Smooth muscle cell (in vitro differentiated cells): ENCODE results near the gene APOBEC3B. TPM values are rescaled to one million over a fixed set of nuclear protein-coding genes. Genes with fewer than 3 reads are reported as not detected.
"Not testable (repeated sequence)": the region's sequence is repeated elsewhere in the genome, so short reads cannot be mapped to it uniquely, and the experiment has no call there.

Experiments
- DNase-seq: peaks from one replicate; lab custom pipeline; 2025; ENCODE audit not compliant: unreplicated experiment; lab: John Stamatoyannopoulos, UW
- H2AFZ ChIP-seq: fragments of 200-600 bp; sonication (generic); 2 replicates; pipeline ENCODE4 v1.6.0; 2016; ENCODE audit warnings: antibody characterized with exemption, low read depth, mild to moderate bottlenecking
- H3F3A ChIP-seq: fragments of 200-600 bp; sonication (generic); 2 replicates; pipeline ENCODE4 v1.6.0; 2017; ENCODE audit warnings: antibody characterized with exemption, low read depth
- H3K27ac ChIP-seq: fragments of 200-600 bp; sonication (generic); 2 replicates; pipeline ENCODE4 v1.5.1; 2016; ENCODE audit warnings: low read depth, mild to moderate bottlenecking
- H3K27me3 ChIP-seq: fragments of 200-600 bp; sonication (generic); 2 replicates; pipeline ENCODE4 v1.6.1; 2016; ENCODE audit warnings: low read depth, mild to moderate bottlenecking
- H3K36me3 ChIP-seq: fragments of 200-600 bp; sonication (generic); 2 replicates; pipeline ENCODE4 v1.5.1; 2016; ENCODE audit warnings: low read depth
- H3K4me1 ChIP-seq: fragments of 200-600 bp; sonication (generic); 2 replicates; pipeline ENCODE4 v1.5.1; 2016; ENCODE audit warnings: low read depth
- H3K4me2 ChIP-seq: fragments of 200-600 bp; sonication (generic); 2 replicates; pipeline ENCODE4 v1.6.0; 2016; ENCODE audit warnings: mild to moderate bottlenecking
- H3K4me3 ChIP-seq: fragments of 200-600 bp; sonication (generic); 2 replicates; pipeline ENCODE4 v1.5.1; 2016; ENCODE audit warnings: mild to moderate bottlenecking
- H3K79me2 ChIP-seq: fragments of 200-600 bp; sonication (generic); 2 replicates; pipeline ENCODE4 v1.6.0; 2016; ENCODE audit warnings: low read depth, mild to moderate bottlenecking
- H3K9ac ChIP-seq: fragments of 200-600 bp; sonication (generic); 2 replicates; pipeline ENCODE4 v1.6.0; 2016; ENCODE audit warnings: low read depth
- H3K9me3 ChIP-seq: fragments of 200-600 bp; sonication (generic); replicated peaks from 2 replicates; pipeline ENCODE4 v1.5.1; 2016; ENCODE audit warnings: low read depth
- H4K20me1 ChIP-seq: fragments of 200-600 bp; sonication (generic); 2 replicates; pipeline ENCODE4 v1.6.0; 2016; ENCODE audit warnings: low read depth
- WGBS: methylation state at CpG from one replicate; pipeline ENCODE4 v1.1.7; 2016; ENCODE audit warnings: low lambda C conversion rate; 5-methylcytosine and 5-hydroxymethylcytosine counted together
- polyA plus RNA-seq: library from polyadenylated mRNA; unstranded; fragments of >200 nt; fragmentation: Nextera tagmentation; extraction: Ambion mirVana; gene quantifications from 2 replicates; pipeline ENCODE4 v1.2.1, GENCODE V29; 2016
- total RNA-seq: library from RNA; depleted of rRNA; stranded (reverse); fragments of >200 nt; gene quantifications from 2 replicates; pipeline ENCODE4 v1.2.3, GENCODE V29; 2014
- TF ChIP-seq, protein P1 (sequence below): fragments of 200-600 bp; sonication (generic); IDR thresholded peaks from 2 replicates; pipeline ENCODE4 v1.5.1; 2017; ENCODE audit warnings: borderline replicate concordance, mild to moderate bottlenecking, antibody characterized with exemption; ENCODE audit not compliant: insufficient read depth, poor library complexity, severe bottlenecking

The APOBEC3B gene
- total and polyA plus RNA-seq, 2 experiments from 2014 or later, result 0.58 to 5.6 TPM

DNA sequence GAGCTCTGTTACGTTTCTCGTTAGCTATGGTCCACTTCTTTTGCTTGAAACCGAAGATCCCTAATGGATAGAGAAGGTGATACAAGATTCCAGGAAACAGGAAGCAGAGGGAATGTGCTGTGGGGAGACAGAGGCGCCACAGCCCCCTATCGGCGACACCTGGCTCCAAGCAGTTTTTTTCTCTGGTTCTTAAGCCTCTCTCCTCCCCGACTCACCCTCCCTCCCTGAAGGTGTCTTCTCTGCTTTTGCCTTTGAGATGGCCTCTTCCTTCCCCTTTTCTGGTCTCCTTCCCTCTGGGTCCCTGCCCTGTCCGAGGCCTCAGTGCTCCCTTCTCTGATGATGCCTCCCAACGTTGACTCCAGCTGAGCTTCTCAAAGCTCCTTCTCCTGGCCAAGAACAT lies 38.9 kb upstream of the APOBEC3B start:
- Histone ChIP-seq H3K4me2 (no peak overlapping the region), H3K27ac (no peak overlapping the region), H3K9ac (no peak overlapping the region), H3K9me3 (no peaks in the 10 kb centered on the region), H4K20me1 (no peaks in the 10 kb centered on the region), H3K27me3 (peaks cover 13% of the 10 kb centered on the region), H2AFZ (no peak overlapping the region), H3K36me3 (no peaks in the 10 kb centered on the region), H3K79me2 (no peaks in the 10 kb centered on the region), H3K4me3 (no peak overlapping the region), H3K4me1 (peaks cover 3% of the 10 kb centered on the region), H3F3A (no peaks in the 10 kb centered on the region)
- TF ChIP-seq, protein P1, sequence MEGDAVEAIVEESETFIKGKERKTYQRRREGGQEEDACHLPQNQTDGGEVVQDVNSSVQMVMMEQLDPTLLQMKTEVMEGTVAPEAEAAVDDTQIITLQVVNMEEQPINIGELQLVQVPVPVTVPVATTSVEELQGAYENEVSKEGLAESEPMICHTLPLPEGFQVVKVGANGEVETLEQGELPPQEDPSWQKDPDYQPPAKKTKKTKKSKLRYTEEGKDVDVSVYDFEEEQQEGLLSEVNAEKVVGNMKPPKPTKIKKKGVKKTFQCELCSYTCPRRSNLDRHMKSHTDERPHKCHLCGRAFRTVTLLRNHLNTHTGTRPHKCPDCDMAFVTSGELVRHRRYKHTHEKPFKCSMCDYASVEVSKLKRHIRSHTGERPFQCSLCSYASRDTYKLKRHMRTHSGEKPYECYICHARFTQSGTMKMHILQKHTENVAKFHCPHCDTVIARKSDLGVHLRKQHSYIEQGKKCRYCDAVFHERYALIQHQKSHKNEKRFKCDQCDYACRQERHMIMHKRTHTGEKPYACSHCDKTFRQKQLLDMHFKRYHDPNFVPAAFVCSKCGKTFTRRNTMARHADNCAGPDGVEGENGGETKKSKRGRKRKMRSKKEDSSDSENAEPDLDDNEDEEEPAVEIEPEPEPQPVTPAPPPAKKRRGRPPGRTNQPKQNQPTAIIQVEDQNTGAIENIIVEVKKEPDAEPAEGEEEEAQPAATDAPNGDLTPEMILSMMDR, result no peak
- DNase-seq, result no peak
- 81% methylated on average over 9 of the region's 9 CpGs for WGBS

DNA sequence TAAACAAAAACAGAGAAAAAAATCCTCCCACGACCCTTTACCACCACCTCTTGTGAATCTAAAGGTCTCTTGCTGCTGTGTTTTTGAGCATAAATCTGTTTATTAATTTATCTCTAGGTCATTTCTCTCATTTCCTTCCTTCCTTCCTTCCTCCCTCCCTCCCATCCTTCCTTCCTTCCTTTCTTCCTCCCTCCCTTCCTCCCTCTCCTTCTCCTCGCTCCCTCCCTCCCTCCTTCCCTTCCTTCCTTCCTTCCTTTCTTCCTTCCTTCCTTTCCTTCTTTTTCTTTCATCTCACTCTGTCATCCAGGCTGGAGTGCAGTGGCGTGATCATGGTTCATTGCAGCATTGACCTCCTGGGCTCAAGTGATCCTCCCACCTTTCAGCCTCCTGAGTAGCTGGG lies 38.3 kb upstream of the APOBEC3B start:
- H3K9ac ChIP-seq, result no peak overlapping the region
- 77% methylated on average over 2 of the region's 3 CpGs for WGBS
- H3K4me2 ChIP-seq, result no peak overlapping the region
- H2AFZ ChIP-seq, result no peak overlapping the region
- H3K27me3 ChIP-seq, result peaks cover 13% of the 10 kb centered on the region
- no peak for DNase-seq
- TF ChIP-seq, protein P1, result no peak
- H4K20me1 ChIP-seq, result no peaks in the 10 kb centered on the region
- H3K4me3 ChIP-seq, result no peak overlapping the region
- no peaks in the 10 kb centered on the region for H3K9me3 ChIP-seq
- H3K36me3 ChIP-seq, result no peaks in the 10 kb centered on the region
- no peaks in the 10 kb centered on the region for H3F3A ChIP-seq
- H3K4me1 ChIP-seq, result peaks cover 3% of the 10 kb centered on the region
- no peaks in the 10 kb centered on the region for H3K79me2 ChIP-seq
- no peak overlapping the region for H3K27ac ChIP-seq

DNA sequence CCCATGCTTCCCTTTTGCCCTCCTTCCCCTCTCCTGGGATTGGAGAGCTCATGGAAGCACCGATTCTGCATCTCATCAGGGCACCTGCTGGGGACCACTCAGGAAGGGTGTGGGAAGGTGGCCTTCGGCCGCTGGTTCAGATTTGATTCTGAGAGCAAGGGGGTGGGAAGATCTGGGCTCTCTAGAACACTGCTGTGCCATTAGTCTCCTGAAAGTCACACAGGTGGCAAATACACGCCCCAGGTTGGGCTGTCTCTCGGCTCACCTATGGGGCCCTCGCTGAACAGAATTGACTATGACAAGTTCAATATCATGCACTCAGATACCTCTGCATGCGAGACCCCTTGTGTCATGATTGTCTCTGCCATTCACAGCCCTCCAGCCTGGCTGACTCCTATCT lies 37.5 kb upstream of the APOBEC3B start:
- no peaks in the 10 kb centered on the region for H3F3A ChIP-seq
- H4K20me1 ChIP-seq, result no peaks in the 10 kb centered on the region
- H2AFZ ChIP-seq, result no peak overlapping the region
- H3K4me1 ChIP-seq, result peaks cover 3% of the 10 kb centered on the region
- TF ChIP-seq, protein P1, result no peak
- H3K4me2 ChIP-seq, result no peak overlapping the region
- no peaks in the 10 kb centered on the region for H3K9me3 ChIP-seq
- WGBS, result 96% methylated on average over 7 of the region's 7 CpGs
- peaks cover 13% of the 10 kb centered on the region for H3K27me3 ChIP-seq
- H3K36me3 ChIP-seq, result no peaks in the 10 kb centered on the region
- no peak overlapping the region for H3K9ac ChIP-seq
- no peak overlapping the region for H3K4me3 ChIP-seq
- no peaks in the 10 kb centered on the region for H3K79me2 ChIP-seq
- no peak overlapping the region for H3K27ac ChIP-seq
- DNase-seq, result no peak

DNA sequence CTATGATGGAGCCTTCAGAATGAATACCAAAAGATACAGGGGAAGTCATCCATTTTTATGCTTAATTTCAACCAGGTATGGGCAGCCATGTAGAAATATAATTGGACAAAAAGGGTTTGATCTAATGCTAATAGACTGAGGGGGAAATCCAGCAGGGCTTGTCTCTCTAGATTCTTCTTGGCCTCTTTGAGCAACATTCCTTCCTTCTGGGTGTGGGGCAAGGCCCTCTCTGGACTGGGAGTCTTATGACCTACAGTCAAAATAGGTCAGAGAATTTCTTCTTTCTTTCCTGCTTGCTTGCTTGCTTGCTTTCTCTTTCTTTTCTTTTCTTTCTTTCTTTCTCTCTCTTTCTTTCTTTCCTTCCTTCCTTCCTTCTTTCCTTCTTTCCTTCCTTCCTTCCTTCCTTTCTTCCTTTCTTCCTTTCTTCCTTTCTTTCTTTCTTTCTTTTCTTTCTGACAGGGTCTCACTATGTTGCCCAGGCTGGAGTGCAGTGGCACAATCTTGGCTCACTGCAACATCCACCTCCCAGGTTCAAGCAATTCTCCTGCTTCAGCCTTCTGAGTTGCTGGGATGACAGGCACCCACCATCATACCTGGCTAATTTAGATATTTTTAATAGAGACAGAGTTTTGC lies 36.3 kb upstream of the APOBEC3B start:
- H3K4me1 ChIP-seq, H3K9me3 ChIP-seq, H3K4me2 ChIP-seq, H3K27ac ChIP-seq, H3K4me3 ChIP-seq, H3F3A ChIP-seq, H3K36me3 ChIP-seq, H2AFZ ChIP-seq, H3K79me2 ChIP-seq, H3K9ac ChIP-seq, H4K20me1 ChIP-seq, DNase-seq: not testable (repeated sequence)
- H3K27me3 ChIP-seq, result peaks cover 13% of the 10 kb centered on the region
